Activated T-helper 1 cell treated with anti-CD3 and anti-CD28 coated beads, Interleukin-12 subunit alpha, Interleukin-12 subunit beta, Interleukin-2, Interleukin-4 antibody, amounts not matched to agents 30 ng/mL and 10 ng/mL and 1 ng/mL, durations not matched to agents 14 hours and 24 hours and 36 hours (primary cell): ENCODE measurements around the gene TMEM229A. TPM values are rescaled to one million over a fixed set of nuclear protein-coding genes. Genes with fewer than 3 reads are reported as not detected.
"Not testable (repeated sequence)": the region's sequence is repeated elsewhere in the genome, so short reads cannot be mapped to it uniquely, and the experiment has no call there.

Experiments
- DNase-seq: peaks from one replicate; pipeline ENCODE4 v3.0.0; 2021; ENCODE audit warnings: low spot score
- H3K27ac Mint-ChIP-seq: one replicate; pipeline ENCODE4 v1.8.0; 2021; ENCODE audit warnings: mild to moderate bottlenecking, mixed read lengths
- H3K27me3 Mint-ChIP-seq: one replicate; pipeline ENCODE4 v1.8.0; 2022; ENCODE audit warnings: mild to moderate bottlenecking, moderate library complexity, mixed read lengths; ENCODE audit not compliant: insufficient read depth
- H3K36me3 Mint-ChIP-seq: one replicate; pipeline ENCODE4 v1.8.0; 2021; ENCODE audit warnings: low read depth, mixed read lengths
- H3K4me1 Mint-ChIP-seq: one replicate; pipeline ENCODE4 v1.8.0; 2021; ENCODE audit warnings: low read depth, mixed read lengths
- H3K4me3 Mint-ChIP-seq: one replicate; pipeline ENCODE4 v1.8.0; 2021; ENCODE audit warnings: mild to moderate bottlenecking, moderate library complexity, mixed read lengths
- H3K9me3 Mint-ChIP-seq: one replicate; pipeline ENCODE4 v1.8.0; 2021; ENCODE audit warnings: mixed read lengths
- intact Hi-C: fragments of 100-400 bp; cut with micrococcal nuclease; formaldehyde crosslinking; loops from one replicate; pipeline ENCODE4 v1.15.1; 2024
- total RNA-seq: library from RNA; stranded (reverse); gene quantifications from 2 replicates; pipeline ENCODE4 v1.2.3, GENCODE V29; 2022

Gene TMEM229A
- total RNA-seq, 1 donor from 2014 or later: not detected

- Mint-ChIP-seq H3K27me3 (peaks cover 31% of the 10 kb centered on the region), H3K4me3 (no peak overlapping the region), H3K36me3 (peaks cover 1% of the 10 kb centered on the region), H3K4me1 (peaks cover 4% of the 10 kb centered on the region), H3K9me3 (no peaks in the 10 kb centered on the region), H3K27ac (no peak overlapping the region)
- intact Hi-C loops: loop anchor here (5.0 to 10.0 kb wide), 2 partner anchors 738 to 1725 kb away; partner anchors contain the start of genes FEZF1 and GPR37
- no peak for DNase-seq
Measured at GRCh38 chr7:124029396-124030188, 3.3 kb downstream of the TMEM229A start.

DNA sequence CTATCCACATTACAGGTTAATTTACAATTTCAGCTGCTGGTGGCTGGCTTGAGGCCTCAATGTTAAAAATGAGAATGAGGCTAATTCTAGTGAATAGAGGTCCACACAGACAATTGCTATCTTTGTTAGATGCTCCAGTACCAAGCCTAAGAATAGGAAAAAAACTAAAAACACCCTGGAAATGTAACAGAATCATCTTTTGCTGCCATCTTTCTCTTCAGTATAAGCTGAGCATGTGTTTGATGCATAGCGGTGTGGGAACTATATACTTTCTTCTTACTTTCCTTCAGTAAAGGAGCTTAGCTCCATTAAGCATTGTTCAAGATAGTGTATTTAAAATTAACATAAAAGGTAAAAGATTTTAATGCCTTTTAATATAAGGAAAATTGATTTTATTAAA, 5.6 kb downstream of the TMEM229A start:
- H3K36me3 Mint-ChIP-seq: no peaks in the 10 kb centered on the region
- no peak overlapping the region for H3K4me3 Mint-ChIP-seq
- no peak for DNase-seq
- H3K4me1 Mint-ChIP-seq: peaks cover 4% of the 10 kb centered on the region
- intact Hi-C loops: no loop called here
- H3K27ac Mint-ChIP-seq: no peak overlapping the region
- peaks cover 17% of the 10 kb centered on the region for H3K27me3 Mint-ChIP-seq
- no peaks in the 10 kb centered on the region for H3K9me3 Mint-ChIP-seq

- H3K9me3 Mint-ChIP-seq, DNase-seq, intact Hi-C loops, H3K27ac Mint-ChIP-seq, H3K36me3 Mint-ChIP-seq, H3K4me3 Mint-ChIP-seq, H3K4me1 Mint-ChIP-seq, H3K27me3 Mint-ChIP-seq: not testable (repeated sequence)
Measured at GRCh38 chr7:124024329-124024728, 8.5 kb downstream of the TMEM229A start.

GRCh38 chr7:124022551-124022950, 10.3 kb downstream of the TMEM229A start:
- H3K36me3 Mint-ChIP-seq: no peaks in the 10 kb centered on the region
- no peaks in the 10 kb centered on the region for H3K4me1 Mint-ChIP-seq
- no peaks in the 10 kb centered on the region for H3K9me3 Mint-ChIP-seq
- H3K4me3 Mint-ChIP-seq: no peak overlapping the region
- intact Hi-C loops: no loop called here
- H3K27ac Mint-ChIP-seq: no peak overlapping the region
- no peak for DNase-seq
- H3K27me3 Mint-ChIP-seq: no peaks in the 10 kb centered on the region

DNA sequence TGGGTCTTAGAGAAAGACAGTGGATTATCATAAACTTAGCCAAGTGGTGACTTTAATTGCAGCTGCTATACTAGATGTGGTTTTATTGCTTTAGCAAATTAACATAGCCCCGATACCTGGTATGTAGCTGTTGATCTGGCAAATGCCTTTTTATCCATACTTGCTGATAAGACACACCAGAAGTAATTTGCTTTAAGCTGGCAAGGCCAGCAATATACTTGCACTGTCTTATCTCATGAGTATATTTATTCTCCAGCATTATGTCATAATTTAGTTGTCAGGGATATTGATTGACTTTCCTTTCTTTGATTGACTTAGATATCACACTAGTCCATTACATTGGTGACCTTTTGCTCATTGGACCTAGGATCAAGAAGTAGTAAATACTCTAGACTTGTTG, 12.8 kb downstream of the TMEM229A start:
- no peaks in the 10 kb centered on the region for H3K36me3 Mint-ChIP-seq
- no peak overlapping the region for H3K4me3 Mint-ChIP-seq
- no peak for DNase-seq
- H3K4me1 Mint-ChIP-seq: no peaks in the 10 kb centered on the region
- no peaks in the 10 kb centered on the region for H3K9me3 Mint-ChIP-seq
- no peak overlapping the region for H3K27ac Mint-ChIP-seq
- intact Hi-C loops: no loop called here
- H3K27me3 Mint-ChIP-seq: no peaks in the 10 kb centered on the region

DNA sequence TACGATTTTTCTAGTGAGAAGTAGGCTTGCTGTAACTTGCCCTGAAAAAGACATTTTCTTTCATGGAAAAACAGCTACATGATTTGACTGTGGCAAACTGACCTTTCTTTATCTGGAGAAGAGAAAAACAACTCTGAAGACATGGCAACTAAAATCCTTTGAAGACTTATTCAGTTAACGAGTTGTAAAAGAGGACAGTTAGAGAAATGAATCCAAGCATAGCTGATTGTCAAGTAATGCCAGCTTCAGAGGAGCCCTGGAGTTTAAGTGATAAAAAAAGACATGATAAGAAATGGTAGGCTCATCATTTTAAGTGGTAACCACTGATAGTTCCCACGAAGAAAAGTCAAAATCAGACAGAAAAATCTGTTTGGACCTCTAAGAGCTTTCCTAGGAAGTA, 19.6 kb downstream of the TMEM229A start:
- H3K4me3 Mint-ChIP-seq: no peak overlapping the region
- no peaks in the 10 kb centered on the region for H3K27me3 Mint-ChIP-seq
- no peak overlapping the region for H3K27ac Mint-ChIP-seq
- no peaks in the 10 kb centered on the region for H3K4me1 Mint-ChIP-seq
- H3K36me3 Mint-ChIP-seq: no peaks in the 10 kb centered on the region
- intact Hi-C loops: no loop called here
- H3K9me3 Mint-ChIP-seq: no peaks in the 10 kb centered on the region
- DNase-seq: no peak

GRCh38 chr7:124012864-124013263, 20.0 kb downstream of the TMEM229A start:
- intact Hi-C loops: no loop called here
- Mint-ChIP-seq H3K27me3 (no peaks in the 10 kb centered on the region), H3K4me1 (no peaks in the 10 kb centered on the region), H3K27ac (no peak overlapping the region), H3K9me3 (no peaks in the 10 kb centered on the region), H3K36me3 (no peaks in the 10 kb centered on the region), H3K4me3 (no peak overlapping the region)
- no peak for DNase-seq

- no peak overlapping the region for H3K4me3 Mint-ChIP-seq
- H3K36me3 Mint-ChIP-seq: no peaks in the 10 kb centered on the region
- no peaks in the 10 kb centered on the region for H3K4me1 Mint-ChIP-seq
- H3K27ac Mint-ChIP-seq: no peak overlapping the region
- DNase-seq: no peak
- intact Hi-C loops: no loop called here
- no peaks in the 10 kb centered on the region for H3K27me3 Mint-ChIP-seq
- no peaks in the 10 kb centered on the region for H3K9me3 Mint-ChIP-seq
Measured at GRCh38 chr7:124009321-124009720, 23.5 kb downstream of the TMEM229A start.

DNA sequence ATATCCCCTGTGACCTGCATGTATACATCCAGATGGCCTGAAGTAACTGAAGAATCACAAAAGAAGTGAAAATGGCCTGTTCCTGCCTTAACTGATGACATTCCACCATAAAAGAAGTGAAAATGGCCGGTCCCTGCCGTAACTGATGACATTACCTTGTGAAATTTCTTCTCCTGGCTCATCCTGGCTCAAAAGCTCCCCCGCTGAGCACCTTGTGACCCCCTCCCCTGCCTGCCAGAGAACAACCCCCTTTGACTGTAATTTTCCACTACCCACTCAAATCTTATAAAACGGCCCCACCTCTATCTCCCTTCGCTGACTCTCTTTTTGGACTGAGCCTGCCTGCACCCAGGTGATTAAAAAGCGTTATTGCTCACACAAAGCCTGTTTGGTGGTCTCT, 24.6 kb downstream of the TMEM229A start:
- H3K4me3 Mint-ChIP-seq, intact Hi-C loops, H3K27ac Mint-ChIP-seq, DNase-seq, H3K9me3 Mint-ChIP-seq, H3K4me1 Mint-ChIP-seq, H3K36me3 Mint-ChIP-seq, H3K27me3 Mint-ChIP-seq: not testable (repeated sequence)

DNA sequence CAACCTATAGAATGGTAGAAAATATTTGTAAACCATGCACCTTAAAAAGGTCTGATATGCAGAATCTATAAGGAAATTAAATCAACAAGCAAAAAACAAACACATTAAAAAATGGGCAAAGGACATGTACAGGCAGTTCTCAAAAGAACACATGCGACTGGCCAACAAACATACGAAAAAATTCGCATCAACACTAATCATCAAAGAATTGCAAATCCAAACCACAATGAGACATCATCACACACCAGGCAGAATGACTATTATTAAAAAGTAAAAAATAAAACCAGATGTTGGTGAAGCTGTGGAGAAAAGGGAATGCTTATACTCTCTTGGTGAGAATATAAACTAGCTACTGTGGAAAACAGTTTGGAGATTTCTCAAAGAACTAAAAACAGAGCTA, 33.2 kb downstream of the TMEM229A start:
- Mint-ChIP-seq H3K36me3 (no peaks in the 10 kb centered on the region), H3K4me1 (no peaks in the 10 kb centered on the region), H3K27me3 (no peaks in the 10 kb centered on the region), H3K27ac (no peak overlapping the region), H3K4me3 (no peak overlapping the region), H3K9me3 (no peaks in the 10 kb centered on the region)
- no peak for DNase-seq
- intact Hi-C loops: no loop called here

DNA sequence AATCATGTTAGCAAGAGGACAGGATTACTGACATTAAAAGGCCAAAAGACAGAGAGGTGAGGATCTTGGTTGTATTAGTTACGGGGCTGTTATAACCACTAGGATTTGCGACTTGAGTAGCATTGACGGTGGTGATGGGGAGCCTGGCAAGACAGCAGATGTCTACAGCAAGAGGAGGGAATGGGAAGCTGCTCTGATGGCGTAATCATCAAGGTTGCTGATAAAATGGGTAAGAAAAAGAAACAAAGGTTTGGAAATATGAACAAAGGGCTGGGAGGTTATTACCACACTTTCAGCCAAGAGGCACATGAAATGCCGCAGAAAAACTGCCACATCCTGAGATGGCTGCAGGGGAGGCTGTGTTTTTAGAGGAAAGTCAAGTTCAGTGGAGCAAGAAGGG, 33.9 kb downstream of the TMEM229A start:
- intact Hi-C loops: no loop called here
- Mint-ChIP-seq H3K9me3 (no peaks in the 10 kb centered on the region), H3K27me3 (no peaks in the 10 kb centered on the region), H3K4me1 (no peaks in the 10 kb centered on the region), H3K27ac (no peak overlapping the region), H3K36me3 (no peaks in the 10 kb centered on the region), H3K4me3 (no peak overlapping the region)
- DNase-seq: no peak

DNA sequence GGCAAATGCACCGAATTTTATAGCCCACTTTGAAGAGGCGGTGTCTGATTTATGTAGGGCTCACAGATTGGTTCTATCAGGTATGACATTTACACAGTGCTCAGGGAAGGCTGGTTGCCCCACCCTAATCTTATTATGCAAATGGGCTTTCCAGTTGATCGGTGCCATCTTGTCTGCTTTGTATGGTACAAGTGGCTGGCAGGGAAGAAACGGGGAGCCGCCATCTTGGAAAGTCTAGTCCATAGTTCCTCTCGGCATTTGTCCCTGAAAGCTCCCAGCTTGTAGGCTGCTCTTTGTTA, 36.6 kb downstream of the TMEM229A start:
- Mint-ChIP-seq H3K9me3 (no peaks in the 10 kb centered on the region), H3K4me3 (no peak overlapping the region), H3K36me3 (no peaks in the 10 kb centered on the region), H3K27me3 (no peaks in the 10 kb centered on the region), H3K4me1 (no peaks in the 10 kb centered on the region), H3K27ac (no peak overlapping the region)
- DNase-seq: no peak
- intact Hi-C loops: no loop called here

DNA sequence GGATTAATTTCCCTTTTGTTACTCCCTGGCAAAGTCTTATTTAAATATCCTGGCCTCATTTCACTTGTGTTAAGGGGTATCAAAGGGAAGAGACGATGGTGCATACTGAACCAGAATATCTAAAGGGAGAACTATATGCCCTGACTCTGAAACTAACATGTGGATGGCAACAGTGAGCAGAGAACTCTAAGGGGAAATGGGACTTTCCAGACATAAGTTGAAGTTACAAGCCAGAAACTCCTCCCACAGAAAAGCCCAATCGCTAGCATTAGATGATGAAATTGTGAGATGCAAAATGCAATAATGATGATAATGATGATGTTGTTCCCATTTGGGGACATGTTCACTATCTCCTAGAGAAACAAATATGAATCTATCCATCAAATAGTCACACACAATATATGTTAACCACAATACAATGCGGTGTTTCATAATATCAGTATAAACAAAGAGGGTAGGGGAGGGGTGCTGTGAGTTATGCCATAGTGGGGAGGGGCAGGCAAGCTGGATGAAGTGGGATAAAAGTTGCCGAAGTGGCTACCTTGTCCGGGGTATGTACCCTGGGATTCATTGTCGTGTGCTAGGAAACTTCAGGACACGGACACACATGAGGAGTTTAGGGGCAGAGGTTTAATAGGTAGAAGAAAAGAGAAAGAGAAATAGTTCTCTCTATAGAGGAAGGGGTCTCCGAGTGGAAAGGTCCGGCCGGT, 37.1 kb downstream of the TMEM229A start:
- Mint-ChIP-seq H3K27me3 (no peaks in the 10 kb centered on the region), H3K36me3 (no peaks in the 10 kb centered on the region), H3K4me3 (no peak overlapping the region), H3K9me3 (no peaks in the 10 kb centered on the region), H3K4me1 (no peaks in the 10 kb centered on the region), H3K27ac (no peak overlapping the region)
- intact Hi-C loops: no loop called here
- DNase-seq: no peak
